NCI-H510A treated with DMSO at 0.1 percent for 48 hours (cell line): ENCODE measurements around the gene PNLIPRP3.

ENCODE experiments used
- DNase-seq: peaks from one replicate; lab custom pipeline; 2025; lab: John Stamatoyannopoulos, UW

PNLIPRP3 gene

DNA sequence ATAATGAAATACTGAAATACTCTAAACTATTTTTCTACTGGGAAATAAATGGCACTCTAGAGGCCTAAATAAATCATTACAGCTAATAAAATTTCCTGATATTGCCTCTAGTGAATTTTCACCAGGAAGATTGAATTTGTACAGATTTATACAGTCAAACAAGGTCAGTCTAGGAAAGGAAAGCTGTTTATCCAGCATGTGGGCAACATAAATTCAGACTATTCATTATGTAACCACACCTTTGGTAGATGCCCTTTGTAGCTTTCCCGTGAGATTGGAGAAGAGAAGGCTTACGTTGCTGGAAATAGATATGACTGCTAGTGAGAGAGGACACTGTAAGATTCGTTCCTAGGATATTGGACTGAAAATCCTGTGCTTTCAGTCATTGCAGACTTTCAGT is 82.9 kb downstream of the PNLIPRP3 start:
- no peak for DNase-seq

DNA sequence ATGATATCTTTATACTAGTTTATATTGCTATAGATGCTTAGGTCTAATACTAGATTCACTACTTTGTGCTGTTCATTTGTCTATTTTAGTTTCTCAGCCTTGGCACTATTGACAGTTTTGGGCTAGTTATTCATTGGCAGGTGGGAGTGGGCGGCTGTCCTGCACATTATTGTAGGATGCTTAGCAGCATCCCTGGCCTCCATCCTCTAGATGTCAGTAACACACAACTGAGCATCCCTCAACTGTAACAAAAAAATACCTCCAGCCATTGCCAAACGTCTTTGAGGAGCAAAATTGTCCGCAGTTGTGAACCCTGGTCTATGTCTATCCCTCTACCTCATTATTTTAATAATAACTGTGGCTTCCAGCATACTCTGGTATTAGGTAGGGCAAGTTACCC is 83.7 kb downstream of the PNLIPRP3 start:
- DNase-seq = no peak

DNA sequence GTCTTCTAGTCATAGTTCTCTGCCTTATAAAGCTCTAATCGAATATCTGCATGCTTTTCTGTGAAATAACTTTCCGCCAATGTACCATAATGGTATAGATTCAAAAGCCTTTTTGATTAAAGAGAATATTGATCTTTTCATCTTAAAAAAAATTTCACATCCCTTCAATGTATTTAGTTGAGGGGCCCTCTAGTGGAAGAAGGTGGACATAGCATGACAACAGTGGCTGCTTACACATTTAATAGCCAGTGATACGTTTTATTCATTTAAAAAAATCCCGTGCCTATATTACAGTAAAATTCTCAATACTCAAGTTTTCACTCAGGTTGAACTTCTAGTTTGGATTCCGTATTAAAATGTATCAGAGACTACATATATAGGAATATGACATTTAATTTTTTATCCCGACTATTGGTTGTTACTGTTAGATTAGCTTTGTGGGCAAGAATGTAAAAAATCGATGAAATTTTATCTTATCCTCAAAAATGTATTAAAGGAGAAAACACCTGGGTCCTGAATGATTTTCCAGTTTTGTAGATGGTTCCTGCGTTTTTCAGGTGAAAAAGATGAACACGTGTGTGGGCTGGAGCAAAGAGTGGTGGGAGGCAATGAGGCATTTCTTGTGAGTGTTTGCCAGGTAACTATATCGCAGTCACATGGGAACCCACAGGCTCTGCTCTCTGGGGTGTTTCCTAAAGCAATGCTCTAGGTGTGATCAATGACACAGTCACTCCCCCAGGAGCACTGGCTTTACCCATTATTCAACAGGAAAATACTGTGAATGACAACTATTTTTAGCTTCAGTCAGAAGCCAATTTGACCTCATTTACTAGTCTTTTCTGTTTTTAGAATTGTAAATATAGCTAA is 94.0 kb downstream of the PNLIPRP3 start:
- peak; percentile 39 for DNase-seq

DNA sequence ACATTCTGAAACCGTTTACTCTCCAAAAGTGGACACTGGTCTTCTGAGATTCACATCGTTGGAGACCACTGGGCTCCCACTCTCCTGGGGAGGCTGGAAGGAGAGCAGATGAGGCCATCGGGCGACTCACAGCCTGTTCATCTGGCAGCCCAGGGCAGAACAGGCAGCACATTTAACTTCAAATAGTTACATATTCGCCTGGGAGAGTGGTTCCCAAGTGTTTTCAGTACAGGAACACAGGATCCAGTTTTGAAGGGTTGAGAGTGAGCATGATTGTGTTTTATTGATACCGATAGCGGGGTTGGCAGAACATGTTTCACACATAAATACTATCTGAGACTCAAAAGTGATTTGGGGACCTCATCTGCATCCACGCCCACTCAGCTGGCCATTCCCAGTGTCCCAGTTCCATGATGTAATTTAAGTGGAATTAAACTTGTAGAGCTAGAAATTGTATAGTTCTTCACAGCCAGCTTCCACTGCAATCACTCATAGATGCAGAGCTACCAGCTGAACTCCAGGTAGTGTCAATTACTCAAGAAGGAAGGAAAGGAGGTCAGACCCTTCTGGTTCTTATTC is 95.2 kb downstream of the PNLIPRP3 start:
- no peak for DNase-seq

DNA sequence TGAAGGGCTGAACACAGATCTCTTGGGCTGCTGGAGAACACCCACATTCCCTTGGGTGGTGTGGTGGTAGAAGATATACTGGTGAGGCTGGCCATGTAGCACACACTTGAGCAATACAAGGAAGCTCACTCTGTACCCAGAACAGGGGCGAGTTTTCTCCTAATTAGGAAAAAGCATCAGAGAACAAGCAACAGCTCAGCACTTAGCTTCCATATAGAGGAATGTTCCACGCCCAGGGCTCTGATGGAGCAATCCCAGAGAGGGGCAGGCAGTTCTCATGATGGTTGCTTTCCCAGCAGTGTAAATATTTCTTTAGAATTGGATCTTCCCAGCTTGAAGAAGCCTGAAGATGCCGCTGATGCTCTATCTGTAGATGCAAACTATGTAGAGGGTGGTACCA is 97.1 kb downstream of the PNLIPRP3 start:
- DNase-seq = no peak

DNA sequence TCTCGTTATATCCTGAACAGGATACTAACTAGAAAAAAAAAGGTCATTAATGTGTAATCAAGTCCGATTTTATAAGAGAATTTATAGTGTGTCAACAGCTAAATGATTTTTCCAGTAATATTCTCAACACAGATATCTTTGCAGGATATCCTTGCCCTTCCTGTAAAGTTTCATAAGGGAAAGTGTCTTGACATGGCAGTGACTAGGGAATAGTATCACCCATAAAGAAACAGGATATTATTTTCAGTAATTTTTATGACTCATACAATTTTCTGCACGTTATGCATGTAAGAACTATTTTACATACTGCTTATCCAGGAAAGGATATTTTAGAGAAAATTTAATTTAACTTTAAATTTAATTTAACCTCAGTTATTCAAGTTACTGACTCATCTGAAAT is 98.6 kb downstream of the PNLIPRP3 start:
- DNase-seq = no peak
